AG04450 (cell line): ENCODE measurements around the gene EVC. TPM values are rescaled to one million over a fixed set of nuclear protein-coding genes. Genes with fewer than 3 reads are reported as not detected.
A peak's percentile ranks its signal among the peaks of the same experiment; 100 is the strongest.

Experiments used
- CTCF ChIA-PET: fragments of 300-600, 350-600 bp; formaldehyde crosslinking; extraction: SDS; loops from one replicate; lab custom pipeline; 2022; ENCODE audit warnings: antibody characterized with exemption, inconsistent platforms; lab: Charles Lee
- POLR2A ChIA-PET: fragments of 350-600 bp; formaldehyde crosslinking; extraction: SDS; loops from one replicate; lab custom pipeline; 2021; ENCODE audit warnings: antibody characterized with exemption, inconsistent platforms; lab: Yijun Ruan, JAX
- DNase-seq: peaks from one replicate; pipeline ENCODE4 v3.0.0-alpha.2; 2011; ENCODE audit warnings: low read depth, low spot score
- H3K27ac ChIP-seq: one replicate; pipeline ENCODE4 v1.5.1; 2012; ENCODE audit warnings: low read depth, low read length, control low read depth
- H3K27me3 ChIP-seq: one replicate; pipeline ENCODE4 v1.6.0; 2012; ENCODE audit warnings: low read length; ENCODE audit not compliant: control insufficient read depth, insufficient read depth
- H3K4me3 ChIP-seq: 2 replicates; pipeline ENCODE4 v1.5.1; 2011; ENCODE audit warnings: mild to moderate bottlenecking, low read depth, low read length, control low read depth
- H3K9me3 ChIP-seq: 2 replicates; pipeline ENCODE4 v1.5.1; 2012; ENCODE audit warnings: low read length; ENCODE audit not compliant: control insufficient read depth, insufficient read depth
- CTCF ChIP-seq: IDR thresholded peaks from 2 replicates; pipeline ENCODE4 v1.5.1; 2011; ENCODE audit warnings: low read depth, low read length, control low read depth, inconsistent platforms
- polyA plus RNA-seq: library from polyadenylated mRNA; depleted of rRNA; stranded (reverse); fragments of >200 nt; gene quantifications from 2 replicates; pipeline ENCODE4 v1.2.3, GENCODE V29; 2011

Gene EVC
- polyA plus RNA-seq, 1 experiment = 11.5 TPM

GRCh38 chr4:5773271-5773555 lies 62.2 kb downstream of the EVC start:
- Histone ChIP-seq H3K9me3 (peaks cover 13% of the 10 kb centered on the region), H3K27ac (peak overlapping the region; percentile 77), H3K4me3 (no peak overlapping the region), H3K27me3 (no peaks in the 10 kb centered on the region)
- TF ChIP-seq CTCF = no peak
- ChIA-PET POLR2A (no interaction called here), CTCF (no interaction called here)
- no peak for DNase-seq

- H3K27ac ChIP-seq = no peak overlapping the region
- ChIA-PET CTCF (no interaction called here), POLR2A (no interaction called here)
- no peak overlapping the region for H3K4me3 ChIP-seq
- peaks cover 6% of the 10 kb centered on the region for H3K9me3 ChIP-seq
- no peak for DNase-seq
- no peaks in the 10 kb centered on the region for H3K27me3 ChIP-seq
- TF ChIP-seq CTCF = no peak
Observed at GRCh38 chr4:5774416-5775036, 63.5 kb downstream of the EVC start.

- DNase-seq = no peak
- no peaks in the 10 kb centered on the region for H3K27me3 ChIP-seq
- no peaks in the 10 kb centered on the region; the same call in 1 of the 2 replicates for H3K9me3 ChIP-seq
- CTCF ChIA-PET = interaction anchor here (1.3 kb wide), 1 partner anchor 14 kb away, joined by 4 read pairs; no protein-coding TSS in a partner anchor
- TF ChIP-seq CTCF = no peak
- no peak overlapping the region for H3K27ac ChIP-seq
- POLR2A ChIA-PET = no interaction called here
- no peak overlapping the region for H3K4me3 ChIP-seq
Observed at GRCh38 chr4:5776510-5776909, 65.5 kb downstream of the EVC start.

GRCh38 chr4:5780831-5781480 lies 70.0 kb downstream of the EVC start:
- no peaks in the 10 kb centered on the region; the same call in 1 of the 2 replicates for H3K9me3 ChIP-seq
- no peaks in the 10 kb centered on the region for H3K27me3 ChIP-seq
- TF ChIP-seq CTCF = no peak
- POLR2A ChIA-PET = no interaction called here
- H3K4me3 ChIP-seq = no peak overlapping the region
- no peak overlapping the region for H3K27ac ChIP-seq
- CTCF ChIA-PET = no interaction called here
- no peak for DNase-seq

GRCh38 chr4:5781691-5782090 lies 70.7 kb downstream of the EVC start:
- Histone ChIP-seq H3K9me3 (no peaks in the 10 kb centered on the region), H3K27me3 (no peaks in the 10 kb centered on the region), H3K27ac (no peak overlapping the region), H3K4me3 (no peak overlapping the region)
- no peak for DNase-seq
- CTCF ChIA-PET = interaction anchor here (0.9 kb wide), 1 partner anchor 9 kb away, joined by 6 read pairs; no protein-coding TSS in a partner anchor
- no peak for TF ChIP-seq CTCF
- POLR2A ChIA-PET = no interaction called here
